COLO668 (cell line): ENCODE measurements around the gene RBM44.
"Not testable (repeated sequence)": the region's sequence is repeated elsewhere in the genome, so short reads cannot be mapped to it uniquely, and the experiment has no call there.

ENCODE experiments used
- DNase-seq: peaks from one replicate; lab custom pipeline; 2025; ENCODE audit not compliant: unreplicated experiment; lab: John Stamatoyannopoulos, UW

RBM44 gene

DNA sequence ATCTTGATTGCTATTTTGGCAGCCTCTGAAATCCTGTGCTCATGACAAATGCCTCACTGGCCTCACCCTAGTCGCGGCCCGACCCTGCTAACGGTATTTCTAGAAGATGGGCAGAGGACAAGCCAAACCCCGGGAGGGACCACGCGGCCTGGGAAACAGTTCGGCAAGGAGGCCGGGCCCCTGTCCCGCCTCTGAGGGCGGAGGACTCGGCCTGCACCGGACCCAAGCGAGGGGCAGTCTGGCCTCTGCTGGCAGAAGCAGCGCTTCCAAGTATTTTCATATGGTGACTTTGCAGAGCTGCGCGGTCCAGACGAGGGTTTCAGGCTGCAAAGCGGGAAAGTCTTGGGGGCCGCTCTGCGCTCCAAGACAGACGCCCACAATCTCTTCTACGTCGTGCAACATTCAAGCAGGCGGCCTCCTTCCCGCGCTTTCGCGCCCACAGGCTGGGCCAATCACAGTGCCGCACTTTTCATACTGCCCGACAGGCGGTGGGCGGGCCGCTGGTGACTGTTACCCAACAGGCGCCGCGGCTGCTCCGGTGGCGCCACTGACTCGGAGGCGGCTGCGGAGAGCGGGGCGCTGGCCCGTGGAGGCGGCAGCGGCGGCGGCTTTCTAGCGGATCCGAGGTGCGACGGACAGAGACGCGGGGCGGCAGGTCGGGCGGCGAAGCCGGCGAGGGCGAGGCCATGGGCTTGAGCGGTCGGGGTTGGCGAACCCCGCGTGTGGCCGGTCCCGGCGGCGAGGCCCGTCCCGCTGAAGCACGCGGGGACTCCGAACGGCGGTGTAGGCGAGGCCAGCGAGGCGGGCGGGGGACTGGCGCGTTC lies at the start of gene RBM44:
Gene RBM44, plus strand, starts transcription at position 544 of the 824 bp plus-strand sequence. CDS start 14,831 bp downstream, outside the sequence.
- no peak for DNase-seq

- DNase-seq = no peak
Observed at GRCh38 chr2:237749002-237749401, 49.6 kb upstream of the RBM44 start.

DNA sequence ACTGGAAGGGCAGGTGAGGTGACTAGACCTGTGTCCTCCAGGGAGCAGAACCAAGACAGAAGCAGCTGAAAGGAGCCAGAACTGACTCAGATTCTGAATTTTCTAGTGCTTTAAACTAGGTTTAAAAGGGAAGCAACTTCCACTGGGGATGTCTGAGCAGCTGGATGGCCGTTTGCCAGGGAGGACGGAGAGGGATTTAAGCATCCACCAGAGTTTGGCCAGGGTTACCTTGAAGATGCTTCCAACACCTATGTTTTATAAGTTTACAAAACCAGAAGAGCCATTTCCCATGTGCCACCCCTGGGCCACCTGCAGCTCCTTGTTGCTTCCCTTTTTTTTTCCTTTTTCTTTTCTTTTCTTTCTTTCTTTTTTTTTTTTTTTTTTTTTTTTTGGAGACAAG lies 48.6 kb upstream of the RBM44 start:
- no peak for DNase-seq

- DNase-seq = not testable (repeated sequence)
Observed at GRCh38 chr2:237750441-237750840, 48.1 kb upstream of the RBM44 start.

- no peak for DNase-seq
Observed at GRCh38 chr2:237752761-237753165, 45.8 kb upstream of the RBM44 start.

DNA sequence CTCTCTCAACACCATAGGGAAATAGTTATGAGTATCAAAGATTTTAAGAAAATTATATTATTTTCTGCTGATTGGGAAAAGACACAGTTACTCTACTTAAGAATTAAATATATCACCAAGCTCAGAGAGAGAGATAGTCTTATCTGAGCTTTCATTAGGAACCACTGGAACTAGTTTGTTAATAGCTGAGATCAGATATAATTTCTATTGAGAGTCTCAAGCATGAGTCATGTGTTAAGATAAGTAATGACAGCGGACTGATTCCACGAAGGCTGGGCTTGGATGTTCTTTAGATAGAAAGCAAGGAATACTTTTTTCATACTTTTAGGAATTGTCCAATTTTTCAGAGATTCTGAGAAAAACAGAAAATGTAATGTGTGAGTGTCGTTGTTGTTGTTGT lies 44.4 kb upstream of the RBM44 start:
- no peak for DNase-seq

DNA sequence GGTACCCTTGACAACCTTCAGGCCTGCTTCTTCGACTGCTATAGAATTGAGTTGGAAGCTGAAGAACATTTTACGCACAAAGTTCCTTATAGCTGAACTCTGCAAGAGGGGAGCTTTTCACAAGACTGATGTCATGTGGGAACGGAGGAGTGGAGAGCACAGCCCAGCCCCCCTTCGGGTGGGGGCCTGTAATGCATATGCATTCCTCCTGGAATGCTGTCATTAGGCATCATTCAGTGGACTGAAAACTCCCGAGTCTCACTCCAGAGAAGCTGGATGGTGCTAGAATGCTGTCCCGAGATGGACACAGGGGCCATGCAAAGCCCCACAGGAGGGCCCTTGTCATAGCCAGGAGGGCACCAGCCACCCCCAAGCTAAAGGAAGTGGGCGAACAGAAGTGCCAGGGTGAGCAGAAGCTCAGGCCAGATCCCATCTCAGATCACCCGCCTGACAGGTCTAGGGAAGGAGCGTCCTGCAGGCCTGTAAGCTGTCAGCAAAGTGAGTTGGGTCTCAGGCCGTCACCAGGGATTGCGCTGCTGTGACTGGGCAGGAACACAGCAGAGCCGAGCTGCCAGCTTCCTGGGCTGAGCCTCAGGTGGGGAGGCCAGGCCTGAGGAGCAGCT lies 43.8 kb upstream of the RBM44 start:
- DNase-seq = no peak

GRCh38 chr2:237757616-237758015 lies 41.0 kb upstream of the RBM44 start:
- DNase-seq = no peak

- no peak for DNase-seq
Observed at GRCh38 chr2:237758185-237758584, 40.4 kb upstream of the RBM44 start.

- no peak for DNase-seq
Observed at GRCh38 chr2:237759176-237759575, 39.4 kb upstream of the RBM44 start.

DNA sequence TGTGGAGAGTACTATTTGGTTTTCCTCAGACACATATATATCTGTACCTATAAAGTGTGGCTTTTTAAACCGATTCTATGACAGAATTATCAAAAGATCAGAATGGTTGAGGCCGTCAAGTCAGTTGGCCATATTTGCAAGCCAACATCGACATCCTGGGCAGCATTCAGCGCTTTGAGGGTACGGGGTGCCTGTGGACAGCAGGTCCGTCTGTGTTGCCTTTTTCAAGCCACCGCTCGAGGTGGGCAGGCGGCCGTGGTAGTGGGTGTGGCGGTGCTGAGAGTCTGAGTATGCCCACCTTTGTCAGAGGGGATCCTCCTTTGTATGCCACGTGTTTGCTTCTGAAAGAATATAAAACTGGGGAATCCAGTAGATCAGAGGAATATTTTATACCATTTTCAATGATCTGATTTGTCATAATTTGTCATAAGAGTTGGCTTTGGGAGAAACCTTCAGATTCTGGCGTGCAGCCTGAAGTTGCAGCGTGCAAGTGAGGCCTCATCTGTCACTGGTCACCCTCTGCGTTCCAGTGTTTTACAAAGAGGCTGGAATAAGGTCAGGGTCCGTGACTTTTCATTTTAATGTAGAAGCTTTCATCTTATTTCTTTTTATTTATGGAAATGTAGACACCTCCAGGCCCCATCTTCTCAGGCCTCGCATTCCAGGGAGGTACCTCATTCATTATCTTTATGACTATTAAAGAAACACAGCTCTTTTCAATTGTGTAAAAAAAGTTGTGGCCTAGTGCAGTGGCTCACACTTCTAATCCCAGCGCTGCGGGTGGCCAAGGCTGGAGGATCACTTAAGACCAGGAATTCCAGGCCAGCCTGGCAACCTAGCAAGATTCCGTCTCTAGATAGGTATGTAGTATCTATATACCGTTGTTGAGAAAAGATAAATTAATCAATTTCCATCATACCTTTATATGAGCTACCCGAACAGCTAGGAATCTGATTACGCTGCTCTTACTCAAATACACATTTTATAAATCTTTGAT lies 37.8 kb upstream of the RBM44 start:
- DNase-seq = no peak

DNA sequence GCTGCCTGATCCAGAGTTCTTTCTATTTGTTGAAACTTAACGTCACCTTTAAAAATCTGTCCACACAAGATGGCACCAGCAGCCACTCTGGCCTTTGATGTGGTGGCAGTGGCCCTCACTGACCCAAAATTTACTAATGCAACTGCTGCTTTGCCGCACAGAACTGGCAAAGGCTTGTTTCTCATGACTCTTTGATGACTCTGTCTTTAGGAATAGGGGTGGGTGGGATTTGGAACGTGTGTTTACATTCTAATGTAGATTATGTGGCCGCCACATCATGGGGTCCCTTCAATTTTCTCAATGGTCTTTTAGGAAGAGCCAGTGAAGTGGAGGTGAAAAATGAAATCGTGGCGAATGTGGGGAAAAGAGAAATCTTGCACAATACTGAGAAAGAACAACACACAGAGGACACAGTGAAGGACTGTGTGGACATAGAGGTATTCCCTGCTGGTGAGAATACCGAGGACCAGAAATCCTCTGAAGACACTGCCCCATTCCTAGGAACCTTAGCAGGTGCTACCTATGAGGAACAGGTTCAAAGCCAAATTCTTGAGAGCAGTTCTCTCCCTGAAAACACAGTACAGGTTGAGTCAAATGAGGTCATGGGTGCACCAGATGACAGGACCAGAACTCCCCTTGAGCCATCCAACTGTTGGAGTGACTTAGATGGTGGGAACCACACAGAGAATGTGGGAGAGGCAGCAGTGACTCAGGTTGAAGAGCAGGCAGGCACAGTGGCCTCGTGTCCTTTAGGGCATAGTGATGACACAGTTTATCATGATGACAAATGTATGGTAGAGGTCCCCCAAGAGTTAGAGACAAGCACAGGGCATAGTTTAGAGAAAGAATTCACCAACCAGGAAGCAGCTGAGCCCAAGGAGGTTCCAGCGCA lies 36.0 kb upstream of the RBM44 start:
- DNase-seq = not testable (repeated sequence)

GRCh38 chr2:237763812-237764211 lies 34.8 kb upstream of the RBM44 start:
- no peak for DNase-seq

DNA sequence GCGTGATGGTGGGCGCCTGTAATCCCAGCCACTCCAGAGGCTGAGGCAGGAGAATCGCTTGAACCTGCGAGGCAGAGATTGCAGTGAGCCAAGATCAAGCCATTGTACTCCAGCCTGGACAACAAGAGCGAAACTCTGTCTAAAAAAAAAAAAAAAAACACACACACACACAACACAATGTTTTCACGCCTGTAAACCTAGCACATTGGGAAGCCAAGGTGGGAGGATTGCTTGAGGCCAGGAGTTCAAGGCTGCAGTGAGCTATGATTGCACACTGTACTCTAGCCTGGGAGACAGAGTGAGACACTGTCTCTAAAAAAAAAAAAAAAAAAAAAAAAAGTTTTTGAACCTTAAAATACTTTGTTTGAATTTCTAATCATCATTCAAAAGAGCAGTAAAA lies 33.5 kb upstream of the RBM44 start:
- not testable (repeated sequence) for DNase-seq

DNA sequence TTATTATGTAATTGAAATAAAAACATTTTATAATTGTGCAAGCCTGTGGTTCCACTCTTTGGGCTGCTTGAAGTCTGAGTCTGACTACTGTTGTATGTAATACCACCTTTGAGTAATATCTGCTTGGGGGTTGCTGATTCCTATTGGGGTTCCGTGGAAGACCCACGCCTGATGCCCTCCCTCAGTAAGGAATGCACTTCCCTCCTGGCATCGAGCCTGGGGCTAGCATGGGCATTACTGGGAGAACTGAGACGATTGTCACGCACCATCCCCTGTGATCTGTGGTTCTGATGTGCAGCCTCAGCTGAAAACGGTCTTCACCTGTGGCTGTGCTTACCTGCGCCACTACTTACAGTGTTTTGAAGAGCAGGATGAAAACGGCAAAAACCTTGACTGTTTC lies 32.7 kb upstream of the RBM44 start:
- DNase-seq = no peak

DNA sequence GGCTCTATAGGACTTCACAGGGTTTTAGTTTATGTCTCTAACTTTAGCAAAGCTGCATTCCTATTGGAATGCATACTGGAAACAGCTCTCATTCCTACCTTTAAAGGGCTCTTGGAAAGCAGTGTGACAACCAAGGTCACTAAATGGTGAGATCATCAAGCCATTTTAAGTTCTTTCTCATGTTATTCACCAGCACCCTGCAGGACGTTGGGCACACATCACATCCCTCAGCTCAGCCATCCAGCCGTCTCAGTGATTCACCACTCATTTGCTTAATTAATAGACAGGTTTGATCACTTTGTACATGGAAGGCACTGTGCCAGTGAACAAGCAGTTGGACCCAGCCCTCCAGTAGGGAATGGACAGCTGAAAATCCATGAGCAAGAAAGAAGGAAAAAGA lies 32.2 kb upstream of the RBM44 start:
- DNase-seq = no peak

DNA sequence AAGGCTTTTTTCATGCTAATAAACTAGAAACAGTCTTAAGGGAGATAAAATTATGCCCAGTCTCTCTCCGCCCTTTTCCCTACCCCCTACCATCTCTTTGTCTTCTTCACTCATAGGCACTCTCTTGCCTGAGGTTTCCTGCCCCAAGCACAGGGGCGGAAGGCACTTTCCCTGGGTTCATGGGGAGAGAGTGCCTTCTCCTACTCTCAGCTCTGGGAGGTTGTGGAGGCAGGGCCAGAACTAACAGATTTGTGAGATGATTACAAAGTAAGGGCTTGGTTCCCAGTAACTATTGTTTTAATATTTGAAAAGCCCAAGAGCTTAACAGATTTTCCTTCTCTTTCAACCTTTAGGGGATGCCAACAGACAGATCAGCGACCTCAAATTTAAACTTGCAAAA lies 26.1 kb upstream of the RBM44 start:
- no peak for DNase-seq

DNA sequence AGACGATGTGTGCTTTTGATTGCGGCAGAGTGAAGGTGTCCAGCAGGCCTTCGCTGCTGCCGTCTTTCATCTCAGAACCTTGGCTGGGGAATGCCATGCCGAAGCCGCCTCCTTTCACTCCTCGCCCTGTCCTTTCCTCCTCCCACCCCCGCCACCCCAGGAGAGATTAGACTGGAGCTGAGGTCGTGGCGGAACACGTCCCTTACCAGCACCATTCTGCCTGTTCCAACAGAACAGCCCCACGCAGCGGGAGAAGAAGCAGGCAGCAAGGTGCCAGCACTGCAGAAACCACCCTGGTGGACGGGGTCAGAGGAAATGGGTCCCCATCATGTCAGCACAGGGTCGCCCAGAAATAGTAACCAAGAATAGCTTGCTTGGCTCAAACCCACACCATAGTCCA lies 24.8 kb upstream of the RBM44 start:
- DNase-seq = no peak

DNA sequence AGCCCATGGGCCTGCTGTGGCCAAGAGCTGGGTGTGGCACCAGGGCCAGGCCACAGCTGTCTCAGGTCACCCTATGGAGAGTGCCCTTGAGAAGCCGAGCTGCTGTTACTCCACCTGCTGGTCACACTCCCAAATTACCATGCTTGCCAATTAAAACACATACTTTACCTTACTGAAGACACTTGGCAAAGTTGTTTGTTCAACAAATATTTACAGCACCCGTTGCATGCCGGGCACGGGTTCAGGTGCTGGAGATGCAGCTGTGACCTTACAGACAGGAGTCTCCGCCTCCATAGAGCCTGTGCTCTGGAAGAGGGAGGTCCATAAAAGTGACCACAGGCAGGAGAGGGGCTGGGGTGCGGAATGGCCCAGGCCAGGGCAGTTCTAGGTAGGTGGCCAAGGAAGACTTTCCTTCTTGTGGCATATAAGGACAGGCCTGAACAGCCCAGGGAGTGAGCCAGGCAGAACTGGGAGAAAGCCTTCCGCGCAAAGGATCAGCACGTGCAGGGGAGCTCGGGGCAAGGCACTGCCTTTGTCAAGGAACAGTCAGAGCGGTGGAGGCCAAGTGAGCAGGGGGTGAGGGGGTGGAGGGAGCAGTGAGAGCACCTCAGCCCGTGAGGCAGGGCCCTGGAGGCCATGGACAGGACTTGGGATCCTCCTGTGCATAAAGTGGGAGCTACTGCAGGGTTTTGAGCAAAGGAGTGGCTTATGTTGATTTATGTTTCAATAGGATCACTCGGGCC lies 23.6 kb upstream of the RBM44 start:
- peak; percentile 80 for DNase-seq

- no peak for DNase-seq
Observed at GRCh38 chr2:237779521-237779920, 19.1 kb upstream of the RBM44 start.
